Lung (tissue), 12 donors: Measurements from ENCODE around the gene HS3ST3B1. TPM values are rescaled to one million over a fixed set of nuclear protein-coding genes. Genes with fewer than 3 reads are reported as not detected.

Source experiments
- ATAC-seq: fragments of 200-7000 bp; cut with Tn5 transposase; one replicate; pipeline ENCODE4 v1.9.1; 2020; ENCODE audit warnings: moderate number of reproducible peaks; ENCODE audit not compliant: insufficient read depth, low FRiP score
- DNase-seq, 3 donors: peaks; one replicate each; pipeline ENCODE4 v3.0.0-alpha.2; 2013 to 2017
- H3K27ac ChIP-seq, 2 donors: one replicate each; pipeline ENCODE4 v1.5.1; 2013; ENCODE audit warnings: mild to moderate bottlenecking in 2 of 2, moderate library complexity in 2 of 2, control low read depth in 1 of 2, inconsistent platforms in 1 of 2, low read depth in 1 of 2, low read length in 1 of 2
- H3K27me3 ChIP-seq, 3 donors: one replicate each; pipeline ENCODE4 v1.5.1; 2013; ENCODE audit warnings: low read length in 2 of 3; ENCODE audit not compliant: control insufficient read depth in 3 of 3, insufficient read depth in 3 of 3
- H3K36me3 ChIP-seq, 4 donors: one replicate each; pipeline ENCODE4 v1.5.1; 2013; ENCODE audit warnings: low read length in 4 of 4, mild to moderate bottlenecking in 1 of 4, moderate library complexity in 1 of 4; ENCODE audit not compliant: control insufficient read depth in 4 of 4, insufficient read depth in 4 of 4
- H3K4me1 ChIP-seq, 5 donors: one replicate each; pipeline ENCODE4 v1.5.1; 2013; ENCODE audit warnings: low read length in 5 of 5, mild to moderate bottlenecking in 2 of 5, moderate library complexity in 1 of 5; ENCODE audit not compliant: control insufficient read depth in 5 of 5, insufficient read depth in 5 of 5
- H3K4me3 ChIP-seq: one replicate; pipeline ENCODE4 v1.5.1; 2013; ENCODE audit warnings: mild to moderate bottlenecking, control low read depth, moderate library complexity
- H3K9ac ChIP-seq, 2 donors: one replicate each; pipeline ENCODE4 v1.5.1; 2013; ENCODE audit warnings: low read length in 2 of 2, control low read depth in 1 of 2; ENCODE audit not compliant: insufficient read depth in 1 of 2
- H3K9me3 ChIP-seq, 4 donors: one replicate each; pipeline ENCODE4 v1.5.1; 2013; ENCODE audit warnings: low read length in 3 of 4, mild to moderate bottlenecking in 1 of 4, moderate library complexity in 1 of 4; ENCODE audit not compliant: control insufficient read depth in 4 of 4, insufficient read depth in 3 of 4
- CTCF ChIP-seq: IDR thresholded peaks from 2 replicates; pipeline ENCODE4 v1.5.1; 2012; ENCODE audit warnings: mild to moderate bottlenecking; ENCODE audit errors: control extremely low read depth, extremely low read depth
- WGBS, 2 donors: extraction: QIAGEN DNeasy Blood & Tissue Kit; methylation state at CpG; one replicate each; pipeline ENCODE4 v1.1.7; 2013; 5-methylcytosine and 5-hydroxymethylcytosine counted together
- polyA plus RNA-seq, 2 donors: library from polyadenylated mRNA; stranded (reverse); fragments of 200-250 nt; gene quantifications; one replicate each; pipeline ENCODE4 v1.2.1, GENCODE V29; 2013
- total RNA-seq, 2 donors: library from RNA; depleted of rRNA in 1 of 2; stranded (reverse); fragments of >200 nt in 1 of 2; gene quantifications; one replicate each; pipeline ENCODE4 v1.2.1, GENCODE V29; 2014 to 2021
- donor health status: control.
- donor health status: control.
- donor health status: Bipolar disorder and iron deficiency.
- donor health status: healthy.
- donor health status: DM: yes; HTN: yes; CAD: no.

Gene HS3ST3B1
- total and polyA plus RNA-seq, 4 donors: 0.87 to 14.6 (median 5.3) TPM

GRCh38 chr17:14373614-14374259 lies 72.9 kb downstream of the HS3ST3B1 start:
- H3K27me3 ChIP-seq: peaks cover 0 to 5% (median 0%) of the 10 kb centered on the region in 3 donors
- ATAC-seq (peak; percentile 27), DNase-seq (peak in 1 of 3 donors; percentile 24)
- H3K4me1 ChIP-seq: peaks cover 0 to 48% (median 9%) of the 10 kb centered on the region in 5 donors
- no peaks in the 10 kb centered on the region for H3K9me3 ChIP-seq
- H3K36me3 ChIP-seq: no peaks in the 10 kb centered on the region
- WGBS, 2 donors: 57 to 76% methylated on average over 8 of the region's 8 CpGs
- no peak overlapping the region for H3K27ac ChIP-seq
- TF ChIP-seq CTCF: no peak
- H3K4me3 ChIP-seq: no peak overlapping the region
- no peak overlapping the region for H3K9ac ChIP-seq

GRCh38 chr17:14374268-14374667 lies 73.4 kb downstream of the HS3ST3B1 start:
- WGBS, 2 donors: 83 to 87% methylated on average over 1 of the region's 1 CpG

GRCh38 chr17:14376666-14377065 lies 75.8 kb downstream of the HS3ST3B1 start:
- H3K4me3 ChIP-seq: no peak overlapping the region
- peaks cover 0 to 46% (median 9%) of the 10 kb centered on the region in 5 donors for H3K4me1 ChIP-seq
- DNase-seq (peak; percentile 36 to 90 (median 84)), ATAC-seq (no peak)
- TF ChIP-seq CTCF: no peak
- H3K9ac ChIP-seq: no peak overlapping the region
- H3K9me3 ChIP-seq: no peaks in the 10 kb centered on the region
- 58 to 79% methylated on average over 3 of the region's 3 CpGs for WGBS, 2 donors
- no peak overlapping the region for H3K27ac ChIP-seq
- no peaks in the 10 kb centered on the region for H3K36me3 ChIP-seq
- no peaks in the 10 kb centered on the region for H3K27me3 ChIP-seq

More at GRCh38 chr17:14374268-14374667, 73.4 kb downstream of the HS3ST3B1 start:
- peaks cover 0 to 5% (median 0%) of the 10 kb centered on the region in 3 donors for H3K27me3 ChIP-seq
- no peak overlapping the region for H3K27ac ChIP-seq
- H3K4me1 ChIP-seq: peaks cover 0 to 46% (median 9%) of the 10 kb centered on the region in 5 donors
- ATAC-seq (no peak), DNase-seq (peak in 1 of 3 donors; percentile 29)
- H3K9me3 ChIP-seq: no peaks in the 10 kb centered on the region
- H3K9ac ChIP-seq: no peak overlapping the region
- H3K4me3 ChIP-seq: no peak overlapping the region
- TF ChIP-seq CTCF: no peak
- no peaks in the 10 kb centered on the region for H3K36me3 ChIP-seq
